GM18520 (cell line): ENCODE measurements around the gene RALB.
A peak's percentile ranks its signal among the peaks of the same experiment; 100 is the strongest.
"Not testable (repeated sequence)": the region's sequence is repeated elsewhere in the genome, so short reads cannot be mapped to it uniquely, and the experiment has no call there.

Experiments
- ATAC-seq: cut with Tn5 transposase; IDR thresholded peaks from one replicate; pipeline ENCODE4 v1.9.1; 2021; ENCODE audit not compliant: unreplicated experiment

The RALB gene

DNA sequence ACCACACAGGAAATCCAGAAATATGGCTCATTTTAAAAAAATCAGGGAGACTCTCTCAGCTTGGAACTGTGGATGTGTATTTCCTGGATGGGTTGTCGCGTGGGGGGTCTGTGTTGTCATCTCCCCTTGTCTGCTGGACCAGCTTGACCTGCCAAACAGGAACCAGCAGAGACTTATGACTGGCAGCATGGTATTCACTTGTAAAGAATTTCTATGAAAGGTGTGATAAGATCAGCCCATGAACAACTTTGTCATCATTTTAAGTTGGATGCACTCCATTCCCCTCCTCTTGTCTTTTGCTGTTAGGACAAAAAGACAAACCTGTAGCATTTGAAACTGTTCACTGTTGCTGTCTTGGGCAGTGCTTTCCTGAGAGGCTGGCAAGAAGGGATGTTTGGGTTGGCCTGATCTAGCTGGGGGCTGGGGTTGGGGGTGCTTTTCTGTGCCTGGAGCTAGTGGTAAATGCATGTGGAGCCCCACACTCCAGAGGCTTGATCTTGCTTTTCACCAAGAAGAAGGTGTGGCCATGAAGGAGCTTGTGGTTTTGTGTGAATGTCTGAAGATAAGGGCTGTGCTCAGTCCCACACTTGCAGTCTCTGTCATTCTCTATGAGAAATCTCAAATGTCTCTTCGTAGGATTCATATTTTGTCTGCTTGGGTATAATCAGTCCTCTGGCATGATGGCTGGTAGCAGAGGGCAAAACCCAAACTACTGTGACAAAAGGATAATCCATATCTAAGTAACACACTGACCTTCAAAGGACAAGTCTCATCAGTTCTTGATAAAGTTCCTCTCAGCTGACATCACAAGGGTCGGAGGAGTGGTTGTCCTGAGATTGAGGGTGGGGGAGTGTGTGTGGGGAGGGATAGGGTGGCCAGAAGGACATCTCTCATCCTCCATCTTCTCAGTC lies 39.0 kb downstream of the RALB start:
- ATAC-seq = no peak

DNA sequence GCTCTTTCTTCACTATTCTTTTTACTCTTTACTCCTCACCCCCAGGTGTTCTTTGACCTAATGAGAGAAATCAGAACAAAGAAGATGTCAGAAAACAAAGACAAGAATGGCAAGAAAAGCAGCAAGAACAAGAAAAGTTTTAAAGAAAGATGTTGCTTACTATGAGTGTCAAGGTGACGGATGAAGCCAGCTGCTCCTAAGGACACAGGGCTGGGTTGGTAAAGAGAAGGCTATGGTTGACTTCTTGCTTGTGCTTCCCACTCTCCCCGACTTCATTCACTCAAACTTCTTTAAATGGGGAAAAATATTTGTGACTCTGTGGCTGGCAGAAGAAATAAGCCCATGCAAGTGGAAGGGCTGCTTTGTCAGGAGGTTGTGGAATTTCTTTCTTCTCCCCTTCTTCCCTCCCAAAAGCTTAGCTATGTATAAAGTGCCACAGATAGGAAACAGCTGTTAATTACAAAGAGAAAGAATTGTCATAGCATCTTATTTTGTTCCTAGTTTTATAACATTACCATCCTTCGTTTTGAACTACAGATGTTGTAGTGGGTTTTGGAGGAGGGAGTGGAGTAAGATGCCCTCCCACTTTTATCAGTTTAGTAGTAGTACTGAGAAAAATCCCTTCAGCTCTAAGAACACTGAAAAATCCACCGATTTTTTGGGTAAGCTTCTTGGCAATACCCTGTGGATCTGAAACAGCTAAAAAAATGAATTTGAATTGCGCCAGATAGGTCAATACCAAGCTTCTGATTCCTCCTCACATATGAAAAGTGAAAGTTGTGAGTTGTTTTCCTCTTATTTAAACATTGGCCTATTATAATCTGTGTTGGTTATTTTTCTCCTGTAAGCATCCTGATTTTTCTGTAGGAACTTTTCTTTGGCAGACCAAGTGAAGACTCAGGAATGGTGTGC lies 40.7 kb downstream of the RALB start:
- peak; percentile 18 for ATAC-seq

DNA sequence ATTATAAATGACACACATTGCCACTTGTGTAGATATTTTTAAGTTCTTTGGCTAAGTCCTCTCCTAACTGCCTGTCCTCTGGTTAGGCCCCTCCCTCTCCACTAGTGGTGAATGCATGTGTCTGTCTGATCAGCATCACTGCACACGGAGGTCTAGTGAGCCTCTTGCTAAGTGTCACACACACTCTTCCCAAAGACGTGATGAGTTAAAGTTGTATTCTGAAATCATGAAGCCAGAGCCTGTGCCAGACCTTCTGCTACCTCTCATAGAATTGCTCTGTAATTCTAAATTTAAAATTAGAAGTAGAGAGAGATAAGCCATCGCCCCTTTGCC lies 41.3 kb downstream of the RALB start:
- ATAC-seq = peak; percentile 65

DNA sequence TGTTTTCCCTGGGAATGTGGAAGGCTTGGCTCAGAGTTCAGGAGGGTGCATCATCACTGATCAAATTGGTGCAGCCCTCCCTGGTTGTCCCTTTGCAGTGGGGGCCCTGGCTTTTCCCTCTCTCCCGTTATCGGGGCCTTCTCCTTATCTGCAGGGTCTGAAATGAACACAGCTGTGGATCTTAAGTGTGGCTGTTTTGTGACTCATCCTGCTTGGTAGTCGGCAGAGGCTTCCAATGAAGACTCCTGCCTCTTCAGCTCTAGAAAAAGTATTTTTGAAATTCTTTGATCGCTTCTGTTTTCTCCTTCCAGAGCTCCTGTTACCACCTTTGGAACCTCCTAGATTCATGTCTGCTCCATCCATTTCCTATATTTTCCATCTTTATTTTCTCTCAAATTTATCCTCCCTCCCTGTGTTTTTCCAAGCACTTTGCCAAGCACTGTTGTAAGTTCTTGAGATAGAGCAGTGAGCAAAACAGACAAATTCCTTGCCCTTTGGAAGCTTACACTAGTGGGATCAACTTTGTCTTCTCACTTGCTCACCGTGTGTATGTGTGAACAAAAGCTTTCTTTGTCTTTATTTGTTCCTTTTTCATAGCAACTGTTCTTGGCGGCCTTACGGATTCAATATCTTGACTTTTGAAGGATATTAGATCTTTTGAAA lies 45.7 kb downstream of the RALB start:
- no peak for ATAC-seq

DNA sequence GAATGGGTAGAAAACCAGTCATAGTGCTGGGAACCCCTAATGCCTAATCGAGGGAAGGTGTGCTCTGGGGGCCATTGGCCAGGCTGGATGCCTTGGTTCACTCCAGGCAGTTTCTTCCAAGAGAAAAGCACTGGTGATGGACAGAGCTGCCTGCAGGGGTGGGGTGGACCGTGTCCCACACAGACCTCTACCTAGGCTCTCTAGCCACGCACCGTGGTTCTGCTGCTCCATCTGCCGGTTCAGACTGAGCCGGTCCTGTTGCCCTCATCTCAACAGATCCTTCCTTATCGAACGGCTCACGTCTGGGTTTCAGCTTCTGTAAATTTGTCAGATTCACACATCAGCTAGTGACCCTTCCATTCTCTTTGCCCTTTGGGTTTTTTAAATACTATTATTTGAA lies 46.4 kb downstream of the RALB start:
- no peak for ATAC-seq

DNA sequence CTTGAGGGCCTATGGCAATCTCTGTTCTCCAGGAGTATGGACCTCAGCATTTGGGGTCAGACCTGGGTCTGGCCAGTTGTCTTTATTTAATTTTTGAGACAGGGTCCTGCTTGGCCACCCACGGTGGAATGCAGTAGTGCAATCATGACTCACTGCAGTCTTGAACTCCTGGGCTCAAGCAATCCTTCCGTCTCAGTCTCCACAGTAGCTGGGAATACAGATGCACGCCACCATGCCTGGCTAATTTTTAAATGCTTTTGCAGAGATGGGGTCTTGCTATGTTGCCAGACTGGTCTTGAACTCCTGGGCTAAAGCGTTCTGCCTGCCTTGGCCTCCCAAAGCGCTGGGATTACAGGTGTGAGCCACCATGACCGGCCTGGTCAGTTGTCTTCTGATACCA lies 46.9 kb downstream of the RALB start:
- ATAC-seq = no peak

DNA sequence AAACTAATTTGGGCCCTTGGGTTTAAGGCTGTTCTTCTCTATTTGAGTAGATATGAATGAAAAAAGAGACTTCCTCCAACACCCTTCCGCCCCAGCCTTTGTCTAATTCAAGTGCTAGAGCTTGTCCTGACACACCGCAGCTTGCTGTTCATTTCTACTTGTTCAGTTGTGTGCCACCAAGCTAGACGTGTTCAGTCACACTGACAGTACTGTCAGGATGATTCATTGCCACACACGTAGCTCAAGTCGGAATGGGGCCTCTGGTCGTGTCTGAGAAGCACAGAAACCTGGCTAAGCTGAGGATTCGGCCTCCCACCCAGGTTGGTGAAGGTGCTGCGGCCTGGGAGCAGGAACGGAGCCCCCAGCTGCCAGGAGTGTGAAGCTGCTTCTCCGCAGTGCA lies 47.7 kb downstream of the RALB start:
- ATAC-seq = no peak

DNA sequence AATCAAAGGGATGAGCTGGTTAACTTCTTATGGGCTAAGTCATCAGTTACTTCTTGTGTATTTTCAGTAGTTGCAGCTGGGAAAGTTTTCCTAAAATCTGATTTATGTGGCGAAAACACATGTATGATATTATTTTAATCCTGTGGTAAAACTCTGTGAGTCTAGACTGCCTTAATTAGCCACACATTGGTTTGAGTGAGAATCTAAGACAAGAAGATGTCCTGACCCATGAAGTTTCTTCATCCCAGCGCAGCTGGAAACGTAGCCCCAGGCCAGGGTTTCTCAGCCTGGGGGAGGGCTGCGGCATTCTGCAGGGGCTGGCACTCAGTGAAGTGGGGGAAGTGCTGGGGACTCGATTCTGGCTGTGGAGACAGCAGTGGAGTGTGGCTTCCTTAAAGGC lies 48.6 kb downstream of the RALB start:
- no peak for ATAC-seq

DNA sequence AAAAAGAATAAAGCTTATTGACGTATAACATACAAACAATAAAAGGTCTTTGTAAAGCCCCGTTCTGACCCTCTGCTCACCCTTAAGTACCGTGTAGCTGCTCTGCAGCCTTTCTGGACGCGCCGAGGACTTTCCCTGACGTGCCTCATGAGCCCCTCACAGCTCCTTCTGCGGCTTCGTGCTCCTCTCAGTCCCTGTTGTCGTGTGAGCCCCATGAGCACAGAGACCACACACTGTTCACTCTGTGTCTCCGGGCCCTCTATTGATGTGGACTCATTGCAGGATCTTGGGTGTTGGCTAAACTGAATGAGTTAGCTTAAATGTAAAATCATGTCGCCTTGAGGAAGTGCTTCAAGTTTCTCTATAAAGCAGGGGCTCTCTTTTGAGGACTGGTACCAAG lies 49.6 kb downstream of the RALB start:
- no peak for ATAC-seq

DNA sequence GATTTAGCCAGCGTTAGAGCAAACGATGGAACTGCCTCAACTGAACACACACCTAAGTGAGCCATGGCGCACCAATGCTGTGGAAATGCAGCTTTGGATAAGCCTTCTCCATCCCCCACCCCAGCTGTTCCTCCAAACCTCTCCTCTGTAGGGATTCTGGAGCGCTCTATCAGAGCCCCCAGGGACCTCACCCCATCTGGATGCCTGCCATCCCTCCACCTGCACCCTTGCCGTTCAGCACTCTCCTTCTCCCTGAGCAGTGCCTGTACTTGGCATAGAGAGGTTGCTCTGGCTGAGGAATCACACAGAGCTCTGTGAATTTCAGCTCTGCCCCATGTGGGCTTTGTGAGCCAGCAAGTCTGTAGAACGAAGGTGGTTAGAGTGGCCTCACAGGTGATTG lies 50.5 kb downstream of the RALB start:
- ATAC-seq = no peak

DNA sequence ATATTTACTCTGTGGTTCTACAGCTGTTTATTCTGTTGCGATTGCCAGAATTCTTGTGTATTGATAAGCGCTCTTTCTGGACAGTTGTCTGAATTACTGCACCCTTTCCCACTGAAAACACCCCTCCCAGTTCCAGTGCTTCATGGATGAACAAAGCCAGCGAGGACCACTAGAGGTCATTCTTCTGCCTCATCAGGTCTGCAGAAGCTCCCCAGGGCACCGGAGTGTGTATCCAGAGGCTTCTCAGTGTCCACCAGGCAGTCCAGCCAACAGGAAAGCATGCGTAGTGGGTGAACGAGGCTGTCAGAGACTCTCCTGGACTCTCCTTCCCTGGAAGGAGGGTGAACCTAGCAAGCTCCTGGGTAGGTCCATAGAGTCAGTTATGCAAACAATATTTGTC lies 52.6 kb downstream of the RALB start:
- no peak for ATAC-seq

DNA sequence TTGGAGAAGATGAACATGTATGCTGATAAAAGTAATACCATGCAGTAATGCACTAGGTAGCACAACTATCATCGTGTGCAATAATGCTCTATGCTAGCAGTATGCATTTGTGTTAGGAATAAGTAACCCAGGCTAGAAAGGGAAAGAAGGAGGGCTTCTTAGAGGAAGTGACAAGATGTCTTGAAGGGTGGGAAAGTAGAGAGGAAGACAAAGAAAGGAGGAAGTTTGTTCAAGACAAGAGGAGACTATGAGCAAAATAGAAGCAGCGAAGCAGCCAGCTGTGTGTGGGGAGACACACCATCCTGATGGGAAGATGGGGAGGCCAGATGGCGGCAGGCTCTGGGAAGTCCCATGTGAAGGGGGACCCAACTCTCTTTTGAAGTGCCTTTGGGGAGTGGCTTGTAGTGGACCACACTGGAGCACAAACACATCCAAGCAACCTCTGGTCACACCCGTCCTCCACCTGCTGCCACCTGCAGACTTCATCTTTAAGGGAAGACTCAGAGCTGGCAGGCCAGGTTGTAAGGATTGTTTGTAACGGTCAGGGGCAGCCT lies 53.4 kb downstream of the RALB start:
- no peak for ATAC-seq

DNA sequence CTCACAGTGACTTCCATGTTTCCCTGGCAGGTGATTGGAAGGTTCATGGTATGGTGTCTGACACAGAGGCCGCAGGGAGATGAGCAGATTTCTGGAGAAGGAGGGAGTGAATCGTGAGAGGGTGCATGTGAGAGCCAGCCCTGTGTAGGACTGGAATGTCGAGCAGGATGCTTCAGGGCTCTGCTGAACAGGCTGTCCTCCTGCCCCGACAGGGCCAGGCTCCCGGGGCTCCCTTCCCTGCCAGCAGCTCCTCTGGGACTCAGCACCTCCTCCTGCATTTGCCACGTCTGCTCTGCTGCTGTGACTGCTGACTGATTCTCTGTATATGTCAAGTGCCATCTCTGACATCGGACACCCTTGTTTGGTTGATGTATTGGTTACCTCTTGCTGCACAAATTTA lies 54.8 kb downstream of the RALB start:
- ATAC-seq = no peak

DNA sequence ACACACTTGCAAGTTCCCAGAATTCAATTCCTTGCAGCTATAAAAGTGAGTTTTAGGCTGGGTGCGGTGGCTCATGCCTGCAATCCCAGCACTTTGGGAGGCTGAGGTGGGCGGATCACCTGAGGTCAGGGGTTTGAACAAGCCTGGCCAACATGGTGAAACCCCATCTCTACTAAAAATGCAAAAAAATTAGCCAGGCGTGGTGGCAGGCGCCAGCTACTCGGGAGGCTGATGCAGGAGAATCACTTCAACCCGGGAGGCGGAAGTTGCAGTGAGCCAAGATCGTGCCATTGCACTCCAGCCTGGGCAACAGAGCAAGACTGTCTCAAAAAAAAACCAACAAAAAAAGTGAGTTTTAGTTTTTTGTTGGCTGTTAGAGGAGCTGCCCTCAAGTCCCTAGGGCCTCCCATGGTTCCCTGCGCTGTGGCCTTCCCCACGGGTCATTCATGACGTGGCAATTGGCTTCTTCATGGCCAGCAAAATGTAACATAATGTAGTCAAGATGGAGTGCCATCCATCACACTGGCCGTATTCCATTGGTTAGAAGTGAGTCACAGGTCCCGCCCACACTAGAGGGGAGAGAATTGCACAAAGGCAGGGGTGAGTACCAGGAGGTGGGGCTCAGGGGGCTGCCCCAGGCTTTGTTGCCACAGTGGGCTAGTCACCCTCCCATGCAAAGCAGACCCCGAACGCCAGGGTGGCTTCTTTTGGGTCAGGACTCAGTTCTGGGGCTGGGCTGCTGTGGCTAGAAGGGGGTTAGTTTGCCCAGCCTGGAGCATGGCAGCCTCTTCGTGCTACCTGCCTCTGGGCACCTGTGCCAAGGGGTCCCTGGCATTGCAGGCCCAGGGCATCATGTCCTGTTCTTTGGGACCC lies 55.6 kb downstream of the RALB start:
- ATAC-seq = peak; percentile 45

DNA sequence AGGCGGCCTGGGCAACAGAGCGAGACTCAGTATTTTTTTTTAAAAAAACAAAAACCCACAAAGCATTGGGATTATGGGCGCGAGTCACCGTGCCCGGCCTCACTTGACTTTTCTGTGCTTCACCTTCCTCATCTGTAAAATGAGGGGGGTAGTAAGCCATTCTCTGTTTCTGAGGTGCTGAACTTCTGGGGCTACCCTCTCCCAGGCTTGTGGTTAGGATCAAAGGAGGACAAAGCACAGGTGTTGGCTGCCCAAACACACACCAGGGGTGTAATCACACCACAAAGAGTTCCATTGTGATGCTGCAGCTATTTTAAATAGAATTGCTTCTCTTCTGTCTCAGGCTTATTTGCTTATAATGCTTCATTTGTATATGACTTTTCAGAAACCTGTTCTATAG lies 57.5 kb downstream of the RALB start:
- no peak for ATAC-seq

DNA sequence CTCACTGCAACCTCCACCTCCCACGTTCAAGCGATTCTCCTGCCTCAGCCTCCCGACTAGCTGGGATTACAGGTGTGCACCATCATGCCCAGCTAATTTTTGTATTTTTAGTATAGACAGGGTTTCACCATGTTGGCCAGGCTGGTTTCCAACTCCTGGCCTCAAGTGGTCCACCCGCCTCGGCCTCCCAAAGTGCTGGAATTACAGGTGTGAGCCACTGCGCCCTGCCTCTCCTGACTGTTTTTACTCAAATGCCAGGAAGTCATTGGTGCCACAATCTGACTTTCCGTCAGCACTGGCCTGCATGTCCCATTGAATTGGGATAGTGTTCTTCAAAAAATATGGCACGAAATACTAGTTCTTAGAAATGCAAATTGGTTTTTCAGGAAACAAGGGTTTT lies 58.2 kb downstream of the RALB start:
- ATAC-seq = not testable (repeated sequence)

DNA sequence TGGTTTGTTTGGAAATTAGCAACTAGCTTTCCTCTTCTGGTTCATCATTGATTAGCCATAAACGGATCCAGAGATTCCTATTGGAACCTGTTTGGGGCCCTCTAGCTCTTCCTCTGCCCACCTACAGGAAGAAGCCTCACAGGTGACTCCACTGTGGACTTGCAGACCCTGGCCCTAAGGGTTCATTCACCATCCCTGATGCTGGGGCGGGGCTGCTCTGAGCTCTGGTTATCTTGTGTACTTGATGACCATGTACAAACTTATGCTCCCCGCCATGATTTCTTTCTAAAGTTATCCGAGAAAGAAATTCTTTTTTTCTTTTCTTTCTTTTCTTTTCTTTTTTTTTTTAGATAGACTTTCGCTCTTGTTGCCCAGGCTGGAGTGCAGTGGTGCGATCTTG lies 59.4 kb downstream of the RALB start:
- ATAC-seq = no peak

DNA sequence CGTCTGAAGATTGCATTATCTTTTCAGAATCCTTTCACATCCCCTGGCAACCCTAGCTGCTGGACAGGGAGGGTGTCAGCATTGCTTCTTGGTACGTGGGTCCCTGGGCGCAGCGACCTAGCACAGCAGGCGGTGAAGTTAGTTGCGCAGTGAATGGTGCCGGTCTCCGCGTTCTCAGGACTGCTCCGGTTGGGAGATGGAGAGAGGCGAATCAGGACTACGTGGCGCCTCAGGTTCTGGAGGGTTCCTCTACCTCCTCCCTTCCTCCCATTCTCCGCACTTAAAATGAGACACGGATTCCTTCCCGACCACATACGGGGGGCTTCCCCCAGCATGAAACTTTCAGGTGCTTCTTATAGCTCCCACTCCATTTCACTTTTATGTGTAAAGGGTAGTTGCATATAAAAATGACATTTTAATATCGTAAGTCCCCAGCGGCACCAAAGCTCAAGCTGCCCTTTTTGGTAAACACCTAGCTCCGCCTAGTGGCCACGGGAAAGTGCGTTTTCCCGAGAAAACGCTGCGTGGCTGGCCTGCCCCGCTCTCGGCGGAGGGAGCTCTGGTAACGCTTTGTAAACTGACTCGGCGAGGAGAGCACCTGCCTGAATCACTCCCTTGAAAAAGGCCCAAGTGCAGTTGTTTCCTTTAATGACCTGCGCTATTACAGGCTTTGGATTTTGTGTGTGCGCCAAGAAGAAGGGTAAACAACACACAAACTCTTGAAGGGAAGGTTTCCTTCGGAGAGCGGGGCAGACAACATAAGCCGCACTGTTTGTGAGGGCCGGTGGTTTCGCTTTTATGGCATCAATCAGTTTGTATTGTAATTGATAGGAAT lies 60.4 kb downstream of the RALB start:
- ATAC-seq = no peak
